Panc1 (cell line): ENCODE results near the gene ABHD12.

ENCODE experiments used
- CTCF ChIP-seq: fragments of 450-650 bp; IDR thresholded peaks from 2 replicates; pipeline ENCODE4 v1.5.1; 2017; ENCODE audit warnings: mild to moderate bottlenecking
- REST ChIP-seq, 2 experiments: IDR thresholded peaks; 2 replicates each; pipeline ENCODE4 v1.6.1; 2011 to 2012; ENCODE audit warnings: low read depth in 2 of 2, control low read depth in 1 of 2, low read length in 1 of 2, mild to moderate bottlenecking in 1 of 2, moderate library complexity in 1 of 2; ENCODE audit not compliant: insufficient read depth in 1 of 2

GRCh38 chr20:25399037-25399430 is 8.4 kb upstream of the ABHD12 start:
- TF ChIP-seq CTCF (peak; percentile 82), REST (IDR thresholded peaks at IDR 0.05; ENCODE audit: insufficient read depth in 1 of 2, low read depth in 2 of 2, low read length in 1 of 2) (no peak)
